Stomach (tissue), 4 donors: Measurements from ENCODE around the gene RAD51AP1.

Experiments
- EP300 ChIP-seq: sonication (generic); formaldehyde crosslinking; IDR thresholded peaks from one replicate; pipeline ENCODE4 v1.6.1; 2017; ENCODE audit warnings: antibody characterized with exemption
- POLR2A ChIP-seq, 4 donors: fragments of 450-650 bp; IDR thresholded peaks; one replicate each; pipeline ENCODE4 v1.6.1; 2016; ENCODE audit warnings: antibody characterized with exemption in 4 of 4, control low read depth in 2 of 4, mild to moderate bottlenecking in 1 of 4, moderate library complexity in 1 of 4
- POLR2AphosphoS5 ChIP-seq, 3 donors: sonication (generic); formaldehyde crosslinking; IDR thresholded peaks; one replicate each; pipeline ENCODE4 v1.6.1; 2016; ENCODE audit warnings: antibody characterized with exemption in 3 of 3
- TF ChIP-seq, protein P1 (sequence below), 7 experiments: fragments of 450-650 bp in 4 of 7; fragments of 200-600 bp in 3 of 7; sonication (generic) in 3 of 7; IDR thresholded peaks; one replicate each; pipeline ENCODE4 v1.5.1; 2016 to 2019; ENCODE audit warnings: antibody characterized with exemption in 7 of 7, control low read depth in 2 of 7, mild to moderate bottlenecking in 1 of 7

DNA sequence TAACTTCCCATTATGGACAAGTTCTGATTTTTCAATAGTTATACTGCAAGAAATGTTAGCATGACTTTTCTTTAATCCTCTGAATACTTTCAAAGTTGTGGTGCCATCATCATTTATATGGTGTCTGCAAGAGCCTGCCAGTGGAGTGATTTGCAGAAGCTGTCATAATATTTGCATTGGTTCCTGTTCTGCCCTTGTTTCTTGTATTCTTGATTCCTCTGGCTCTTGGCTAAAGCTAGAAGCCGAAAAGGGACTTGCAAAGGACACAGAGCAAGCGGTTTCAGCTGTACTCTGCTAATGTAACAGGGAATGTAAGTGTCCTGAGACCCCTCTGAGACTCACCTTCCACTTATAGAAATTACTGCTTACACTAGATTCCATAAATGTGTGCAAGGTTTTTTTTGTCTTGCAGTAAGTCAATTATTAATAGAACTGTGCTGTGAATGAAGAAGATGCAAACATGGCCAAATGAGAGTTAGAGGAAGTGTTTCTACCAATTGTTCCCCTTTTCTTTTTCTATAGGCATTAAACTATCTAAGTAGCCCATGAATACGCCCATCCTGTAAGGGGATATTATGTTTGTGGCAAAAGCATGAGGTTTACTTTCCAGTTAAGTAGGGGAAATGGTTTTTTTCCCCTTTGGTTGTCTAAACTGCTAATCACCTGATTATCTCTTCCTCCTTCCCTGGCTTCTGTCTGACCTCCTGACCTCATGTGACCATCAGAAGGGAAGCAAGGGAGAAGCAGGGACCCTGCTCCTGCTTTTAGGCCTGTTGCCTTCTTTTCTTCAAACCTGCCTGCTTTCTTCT lies 28.6 kb downstream of the RAD51AP1 start:
- no peak for TF ChIP-seq POLR2A (IDR thresholded peaks at IDR 0.05)
- TF ChIP-seq, protein P1, sequence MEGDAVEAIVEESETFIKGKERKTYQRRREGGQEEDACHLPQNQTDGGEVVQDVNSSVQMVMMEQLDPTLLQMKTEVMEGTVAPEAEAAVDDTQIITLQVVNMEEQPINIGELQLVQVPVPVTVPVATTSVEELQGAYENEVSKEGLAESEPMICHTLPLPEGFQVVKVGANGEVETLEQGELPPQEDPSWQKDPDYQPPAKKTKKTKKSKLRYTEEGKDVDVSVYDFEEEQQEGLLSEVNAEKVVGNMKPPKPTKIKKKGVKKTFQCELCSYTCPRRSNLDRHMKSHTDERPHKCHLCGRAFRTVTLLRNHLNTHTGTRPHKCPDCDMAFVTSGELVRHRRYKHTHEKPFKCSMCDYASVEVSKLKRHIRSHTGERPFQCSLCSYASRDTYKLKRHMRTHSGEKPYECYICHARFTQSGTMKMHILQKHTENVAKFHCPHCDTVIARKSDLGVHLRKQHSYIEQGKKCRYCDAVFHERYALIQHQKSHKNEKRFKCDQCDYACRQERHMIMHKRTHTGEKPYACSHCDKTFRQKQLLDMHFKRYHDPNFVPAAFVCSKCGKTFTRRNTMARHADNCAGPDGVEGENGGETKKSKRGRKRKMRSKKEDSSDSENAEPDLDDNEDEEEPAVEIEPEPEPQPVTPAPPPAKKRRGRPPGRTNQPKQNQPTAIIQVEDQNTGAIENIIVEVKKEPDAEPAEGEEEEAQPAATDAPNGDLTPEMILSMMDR (IDR thresholded peaks at IDR 0.05) = no peak
- no peak for TF ChIP-seq EP300
- no peak for TF ChIP-seq POLR2AphosphoS5 (IDR thresholded peaks at IDR 0.05)
